Activated gamma-delta T cell treated with anti-CD3 and anti-CD28 coated beads, Interleukin-2, amount 50 U/mL, for 16 hours (primary cell): Measurements from ENCODE around the gene CRABP1.

Source experiments
- DNase-seq: peaks from one replicate; pipeline ENCODE4 v3.0.0-alpha.2; 2020; ENCODE audit warnings: low read depth

Gene CRABP1

DNA sequence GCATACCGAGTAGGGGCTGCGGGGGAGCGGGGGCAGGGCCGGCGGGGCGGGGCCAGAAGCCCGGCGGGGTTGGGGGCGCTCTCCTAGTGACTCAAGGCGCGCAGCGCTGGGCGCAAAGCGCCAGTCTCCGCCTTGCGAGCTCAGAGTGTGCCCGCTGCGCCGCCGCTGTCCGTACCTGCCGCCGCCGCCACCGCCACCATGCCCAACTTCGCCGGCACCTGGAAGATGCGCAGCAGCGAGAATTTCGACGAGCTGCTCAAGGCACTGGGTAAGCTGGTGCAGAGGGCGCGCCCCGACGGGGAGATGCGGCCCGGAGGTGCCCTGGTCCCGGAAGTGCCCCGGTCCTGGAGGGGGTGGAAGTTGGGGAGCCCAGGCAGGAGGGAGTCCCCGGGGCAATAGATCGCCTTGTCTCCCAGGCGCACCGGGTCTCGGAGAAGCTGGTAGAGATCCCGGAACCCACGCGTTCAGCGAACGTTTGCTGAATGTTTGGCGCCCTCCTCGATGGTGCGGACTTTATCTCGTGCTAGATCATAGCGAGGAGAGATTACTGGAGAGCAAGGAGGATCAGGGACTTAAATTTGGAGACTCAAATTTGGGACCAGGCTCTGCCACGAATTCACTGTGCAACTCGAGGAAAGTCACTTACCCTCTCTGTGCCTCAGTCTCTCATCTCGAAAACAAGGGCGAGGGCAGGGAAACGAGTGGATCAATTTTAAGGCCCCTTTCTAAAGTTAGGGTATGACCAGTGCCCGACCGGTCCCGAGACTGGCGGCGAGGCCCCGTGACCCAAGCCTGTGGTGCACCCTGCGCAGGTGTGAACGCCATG, at the start of gene CRABP1:
Gene CRABP1 (plus strand): TSS at position 123 of the 826 bp plus-strand sequence. CDS start 76 bp downstream, at position 199.
- DNase-seq: no peak

DNA sequence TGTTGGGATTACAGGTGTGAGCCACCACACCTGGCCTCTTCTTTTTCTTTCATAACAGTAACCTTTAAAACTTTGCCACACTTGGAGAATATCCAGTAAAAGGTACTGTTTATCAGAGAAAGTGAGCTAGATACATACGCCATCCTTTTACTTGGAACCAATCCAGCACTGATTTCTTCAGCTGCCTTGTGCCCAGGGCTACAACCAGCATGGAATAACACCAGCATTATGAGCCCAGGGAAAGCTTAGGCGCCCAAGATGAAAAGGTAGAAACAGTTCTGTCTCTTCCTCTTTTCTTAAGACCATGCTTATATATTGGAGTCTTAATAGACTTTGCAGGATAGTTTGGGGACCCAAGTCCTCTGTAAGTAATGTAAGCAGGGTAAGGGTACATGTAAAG, 49.1 kb upstream of the CRABP1 start:
- no peak for DNase-seq

DNA sequence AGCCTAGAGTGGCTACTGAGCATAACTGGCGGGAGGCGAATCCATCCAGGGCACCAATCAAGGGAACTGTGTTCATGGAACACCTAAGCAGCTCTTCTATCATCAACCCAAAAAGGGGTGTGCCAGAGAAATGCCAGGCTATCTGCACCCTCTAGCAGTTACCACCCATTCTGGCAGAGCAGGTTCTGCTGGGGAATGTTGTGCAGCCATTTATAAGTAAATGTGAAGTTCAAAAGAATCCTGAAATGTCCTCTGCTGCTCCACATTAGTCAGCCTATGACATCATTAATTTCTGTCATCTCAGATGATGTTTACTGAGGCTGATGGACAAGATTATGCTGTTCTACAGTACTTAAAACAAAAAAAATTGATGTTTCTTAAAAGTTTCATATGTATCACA, 48.5 kb upstream of the CRABP1 start:
- no peak for DNase-seq

DNA sequence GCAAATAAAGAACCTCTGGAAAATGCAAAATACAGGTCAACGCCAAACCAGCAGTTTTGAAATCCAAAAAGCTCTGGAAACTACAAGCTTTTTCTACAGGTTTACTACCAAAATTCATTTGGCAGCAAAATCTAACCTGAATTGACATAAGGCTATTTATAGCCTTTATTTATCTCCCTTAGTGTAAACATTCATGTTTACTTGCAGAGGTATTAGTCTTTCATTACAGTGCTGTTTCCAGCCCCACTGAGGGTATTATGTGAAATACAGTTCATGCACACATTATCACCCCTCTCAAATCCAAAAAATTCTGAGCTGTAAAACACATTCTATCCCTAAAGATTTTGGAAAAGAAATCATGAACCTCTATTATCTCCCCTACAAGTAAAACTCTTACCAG, 47.9 kb upstream of the CRABP1 start:
- no peak for DNase-seq

DNA sequence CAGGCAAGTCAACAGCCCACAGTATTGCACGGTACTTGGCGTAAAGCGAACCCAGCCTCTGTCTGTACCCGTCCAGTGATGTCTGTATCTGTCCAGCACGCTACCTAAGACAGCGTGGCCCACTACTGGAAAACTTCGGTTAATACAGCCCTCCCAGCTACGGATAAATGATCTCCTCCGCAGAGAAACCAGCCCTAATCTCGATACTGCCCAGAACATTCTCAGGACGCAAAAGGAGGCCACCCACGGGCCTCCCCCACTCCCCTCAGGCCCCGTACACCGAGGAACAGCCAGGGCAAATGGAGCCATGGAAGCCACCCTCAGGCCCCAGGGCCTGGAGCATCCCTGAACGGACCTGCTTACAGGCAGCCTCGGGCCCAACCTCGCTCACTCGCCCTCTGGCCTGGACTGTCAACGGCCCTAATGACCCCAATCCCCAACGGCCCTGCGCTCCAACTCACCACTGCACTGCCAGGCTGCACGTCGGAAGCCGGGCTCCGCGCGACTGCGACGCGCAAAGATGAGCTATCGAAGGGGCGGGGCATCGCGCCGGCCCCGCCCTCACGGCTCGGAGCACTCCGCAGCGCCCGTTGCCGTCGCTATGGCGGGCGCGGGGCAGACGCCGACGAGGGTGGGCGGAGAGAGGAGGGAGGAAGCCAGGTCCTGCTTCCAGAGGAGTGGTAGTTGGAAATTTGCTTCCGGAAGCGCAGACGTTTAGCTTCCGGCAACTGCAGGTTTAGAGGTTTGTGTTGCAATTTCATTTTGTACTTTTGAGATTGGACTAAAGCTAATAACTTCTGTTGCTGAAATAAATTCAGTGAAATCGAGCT, 40.8 kb upstream of the CRABP1 start, which contains the start of gene SKIC8:
Gene SKIC8 (minus strand): TSS at position 509 of the 830 bp plus-strand sequence. CDS start 3,923 bp downstream, outside the sequence.
- peak; percentile 81 for DNase-seq

DNA sequence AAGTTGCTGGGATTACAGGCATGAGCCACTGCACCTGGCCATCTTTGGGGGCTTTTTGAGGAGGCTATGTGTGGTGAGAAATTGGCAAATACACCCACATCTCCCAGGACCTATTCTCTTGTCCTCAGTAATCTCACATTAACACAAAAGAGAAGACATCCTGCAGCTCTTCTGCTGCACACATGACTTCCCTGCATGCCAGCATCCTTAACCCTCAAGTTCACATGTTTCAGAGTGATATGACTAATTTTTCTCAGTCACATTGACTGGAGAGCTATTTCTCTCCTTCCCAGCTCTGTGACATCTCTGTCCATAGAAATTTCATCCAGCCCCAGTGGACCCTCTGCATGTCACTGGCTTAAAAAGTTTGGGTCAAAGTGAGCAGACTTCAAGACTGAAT, 38.8 kb upstream of the CRABP1 start:
- no peak for DNase-seq

DNA sequence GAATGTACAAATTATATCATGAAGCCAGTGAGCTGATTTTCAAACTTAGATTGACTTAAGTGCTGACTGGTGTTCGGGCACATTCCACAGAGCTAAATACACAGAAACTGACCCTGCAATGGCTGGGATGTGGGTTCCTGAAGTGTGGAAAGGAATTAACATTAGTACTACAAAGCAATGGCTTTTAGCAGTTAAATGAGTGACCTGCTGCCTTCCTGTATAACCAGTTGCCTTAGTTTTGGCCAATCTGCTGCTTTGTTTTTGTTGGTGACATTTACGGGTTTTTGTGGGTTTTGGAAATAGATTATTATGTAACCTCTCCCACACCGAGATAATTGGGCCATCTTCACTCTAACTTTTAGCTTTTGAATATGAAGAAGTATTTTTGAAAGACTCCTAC, 38.3 kb upstream of the CRABP1 start:
- DNase-seq: no peak

DNA sequence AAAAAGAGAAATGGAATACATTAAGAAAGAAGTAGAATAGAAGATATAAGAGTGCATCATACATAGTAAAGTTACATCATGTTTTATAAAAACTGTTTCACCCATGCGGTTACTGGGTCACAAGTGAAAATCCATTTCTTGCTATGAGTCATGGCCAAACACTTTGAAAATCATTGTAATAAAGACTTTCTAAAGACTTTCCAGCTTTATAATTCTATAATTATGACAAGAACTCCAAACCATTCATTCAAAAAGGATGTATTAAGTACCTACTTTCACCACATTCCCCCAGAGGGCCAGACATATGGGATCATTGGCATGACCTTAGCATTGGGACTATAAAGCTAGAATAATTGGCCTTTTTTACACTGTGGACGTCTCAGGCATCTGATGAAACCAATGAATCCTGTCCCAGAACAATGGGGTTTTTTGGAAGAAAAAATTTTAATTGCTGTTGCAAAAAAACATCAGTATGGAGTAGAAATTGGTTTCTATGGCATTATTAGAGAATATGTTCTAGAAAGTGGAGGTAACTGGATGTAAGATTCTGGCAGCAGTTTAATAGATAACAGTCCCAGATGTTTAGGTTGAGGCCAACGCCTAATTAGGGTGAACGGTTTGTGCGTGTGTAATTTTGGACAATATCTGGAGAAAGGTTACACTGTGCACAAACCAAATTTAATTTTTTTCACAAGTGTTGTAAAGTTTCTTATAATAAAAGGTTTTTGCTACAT, 37.4 kb upstream of the CRABP1 start:
- DNase-seq: no peak

DNA sequence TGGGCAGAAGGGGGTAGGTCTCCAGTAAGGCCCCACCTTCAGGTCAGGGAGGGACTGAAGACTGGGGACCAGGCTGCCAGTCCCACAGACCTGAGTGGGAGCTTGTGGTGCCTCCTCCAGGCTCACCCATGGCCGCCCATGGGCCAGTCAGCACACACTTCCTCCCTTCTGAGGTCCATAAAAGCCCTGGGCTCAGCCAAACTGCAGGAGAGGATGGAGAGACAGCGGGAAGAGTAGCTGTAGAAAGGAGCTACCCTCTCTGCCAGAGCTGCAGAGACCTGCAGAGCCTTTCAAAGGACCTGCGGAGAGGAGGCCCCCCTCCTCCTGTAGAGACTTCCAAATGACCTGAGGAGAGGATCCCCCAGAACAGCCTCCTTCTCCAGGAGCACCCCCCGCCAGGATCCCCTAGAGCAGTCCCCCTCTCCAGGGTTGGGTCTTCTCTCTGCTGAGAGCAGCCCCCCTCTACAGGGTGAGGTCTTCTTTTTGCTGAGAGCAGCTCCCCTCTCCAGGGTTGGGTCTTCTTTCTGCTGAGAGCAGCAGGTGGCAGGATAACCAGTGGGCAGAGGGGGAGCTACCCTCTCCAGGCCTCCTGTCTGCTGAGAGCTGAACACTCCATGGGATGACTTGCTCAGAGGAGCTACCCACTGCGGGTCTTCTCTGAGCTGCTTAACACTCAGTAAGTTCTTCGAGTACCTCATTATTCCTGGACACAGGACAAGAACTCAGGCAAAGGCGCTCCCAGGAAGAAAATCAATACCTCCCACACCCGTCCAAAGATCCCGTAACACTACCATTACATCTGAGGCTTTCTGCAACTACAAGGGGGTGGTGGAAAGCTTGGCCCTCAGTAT, 35.7 kb upstream of the CRABP1 start:
- no peak for DNase-seq

DNA sequence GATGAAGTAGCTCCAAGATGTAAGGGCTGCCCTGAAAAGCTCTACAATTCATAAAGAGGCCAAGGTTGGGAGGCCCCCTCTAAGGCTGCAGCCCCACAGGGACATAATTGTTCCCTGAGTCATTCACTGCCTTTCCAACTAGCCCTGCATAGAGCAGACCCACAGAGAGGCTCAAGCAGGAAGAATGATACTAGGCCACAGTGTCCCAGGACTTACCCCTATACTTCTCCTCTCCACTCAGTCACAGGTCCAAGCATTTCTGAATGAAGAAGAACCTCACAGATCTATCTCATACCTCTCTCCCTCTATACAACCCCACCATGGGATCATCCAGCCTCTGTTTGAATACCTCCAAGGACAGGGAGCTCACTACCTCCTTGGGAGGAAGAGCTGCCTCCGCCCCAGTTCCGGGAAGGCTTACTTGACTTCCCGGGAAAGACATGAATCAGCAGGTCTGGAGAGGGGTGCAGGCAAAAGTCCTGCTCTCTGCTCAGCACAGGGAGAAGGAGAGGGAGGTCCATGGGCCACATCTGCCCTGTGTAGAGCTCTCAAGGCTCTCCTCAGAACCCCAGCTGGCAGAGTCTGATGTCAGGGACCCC, 33.9 kb upstream of the CRABP1 start:
- no peak for DNase-seq

DNA sequence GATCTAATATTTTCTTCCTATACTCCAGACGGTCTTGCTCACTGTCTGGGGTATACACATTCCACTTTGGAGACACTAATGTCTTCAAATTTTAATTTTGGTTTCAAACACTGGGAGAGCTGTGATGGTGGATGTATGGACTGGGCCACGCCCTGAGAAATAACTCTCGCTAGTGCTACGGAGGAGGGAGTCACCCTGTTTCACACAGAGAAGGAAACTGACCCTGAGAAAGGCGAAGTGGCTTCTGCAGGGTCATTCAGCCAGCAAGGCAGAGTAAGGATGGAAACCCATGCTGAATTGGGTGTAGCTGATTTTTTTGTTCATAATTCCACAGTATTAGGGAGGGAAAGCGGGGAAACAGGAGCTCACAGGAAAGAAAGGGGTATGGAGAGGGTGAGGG, 32.2 kb upstream of the CRABP1 start:
- DNase-seq: no peak

DNA sequence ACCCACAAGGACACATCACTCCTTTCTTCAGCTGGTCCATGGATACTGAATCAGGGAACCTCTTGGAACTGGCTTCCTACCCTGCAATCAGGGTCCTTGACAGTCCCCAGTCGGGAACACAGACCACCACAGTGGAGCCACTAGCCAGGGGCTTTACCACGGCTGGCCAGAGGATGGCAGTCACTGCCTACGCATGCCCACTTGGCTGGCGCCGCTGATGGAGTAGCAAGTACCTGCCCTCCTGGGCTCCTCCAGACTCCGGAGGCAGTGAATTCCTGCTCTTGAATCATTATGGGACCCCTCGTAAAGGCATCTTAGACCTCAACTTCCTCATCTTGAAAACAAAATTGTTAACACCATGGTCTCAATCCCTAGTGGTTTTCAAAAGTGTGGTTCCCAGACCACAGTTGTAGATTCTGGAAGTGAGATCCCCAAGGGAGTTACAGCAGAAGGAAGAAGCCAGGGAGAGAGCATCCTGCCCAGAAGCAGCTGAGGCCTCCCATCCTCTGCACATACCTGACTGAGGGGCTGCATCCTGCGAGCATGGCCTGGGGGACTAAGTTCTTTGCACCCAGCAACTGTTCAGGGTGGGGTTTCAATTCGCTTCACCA, 31.6 kb upstream of the CRABP1 start:
- no peak for DNase-seq

DNA sequence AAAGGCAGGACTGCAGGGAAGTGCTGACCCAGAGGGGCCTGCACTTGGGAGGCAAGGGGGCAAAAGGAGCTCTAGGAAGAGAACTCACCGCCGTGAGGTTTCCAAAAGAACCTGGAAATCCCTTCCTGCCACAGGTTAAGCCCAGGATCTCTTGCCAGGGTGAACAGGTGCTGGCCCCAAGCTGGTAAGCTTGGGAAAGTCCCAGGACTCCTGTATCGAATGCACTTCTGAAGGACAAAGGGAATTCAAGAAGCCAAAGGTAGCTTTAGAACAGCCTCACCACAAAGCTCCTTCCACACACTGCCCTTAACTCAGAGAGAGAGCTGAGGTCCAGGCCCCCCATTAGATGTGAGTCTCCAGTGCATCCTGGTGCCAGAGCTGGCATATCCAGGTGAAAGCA, 28.9 kb upstream of the CRABP1 start:
- DNase-seq: no peak

DNA sequence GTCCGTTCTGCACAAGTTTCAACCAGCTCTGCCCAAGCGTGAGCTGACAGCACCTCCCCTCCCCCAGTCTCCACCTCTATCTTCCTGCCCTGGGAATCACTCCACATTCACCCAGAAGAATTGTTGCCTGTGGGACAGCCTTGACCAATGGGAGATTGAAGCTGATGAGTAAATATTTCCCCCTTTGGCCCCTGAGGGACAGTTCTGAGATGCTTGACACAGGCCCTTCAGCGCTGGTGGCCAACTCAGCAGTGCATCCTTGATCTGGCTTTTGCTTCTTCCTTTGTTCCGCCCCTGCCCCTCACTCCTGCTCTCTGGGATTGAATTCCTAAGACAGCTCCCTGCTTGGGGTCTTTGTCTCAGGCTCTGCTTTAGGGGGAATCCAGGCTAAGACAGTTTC, 27.6 kb upstream of the CRABP1 start:
- no peak for DNase-seq

DNA sequence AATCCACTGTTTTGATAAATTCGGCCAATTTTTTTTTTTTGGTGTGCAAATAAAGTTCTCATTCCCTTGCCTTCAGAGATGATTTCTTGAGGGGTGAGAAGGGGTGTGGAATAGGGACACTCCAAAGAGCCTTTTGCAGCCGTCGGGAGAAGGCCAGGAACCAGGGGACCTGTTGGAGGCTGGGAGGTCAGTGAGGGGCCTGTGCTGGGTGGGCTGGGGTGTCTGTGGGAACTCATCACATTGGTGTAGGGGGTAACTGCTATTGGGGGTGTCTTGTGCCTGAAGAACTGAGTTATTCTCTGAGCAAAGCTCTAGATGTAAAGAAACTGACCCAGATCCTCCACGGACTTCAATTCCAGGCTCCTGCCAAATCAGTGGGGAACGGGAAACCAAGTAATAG, 27.2 kb upstream of the CRABP1 start:
- DNase-seq: no peak

DNA sequence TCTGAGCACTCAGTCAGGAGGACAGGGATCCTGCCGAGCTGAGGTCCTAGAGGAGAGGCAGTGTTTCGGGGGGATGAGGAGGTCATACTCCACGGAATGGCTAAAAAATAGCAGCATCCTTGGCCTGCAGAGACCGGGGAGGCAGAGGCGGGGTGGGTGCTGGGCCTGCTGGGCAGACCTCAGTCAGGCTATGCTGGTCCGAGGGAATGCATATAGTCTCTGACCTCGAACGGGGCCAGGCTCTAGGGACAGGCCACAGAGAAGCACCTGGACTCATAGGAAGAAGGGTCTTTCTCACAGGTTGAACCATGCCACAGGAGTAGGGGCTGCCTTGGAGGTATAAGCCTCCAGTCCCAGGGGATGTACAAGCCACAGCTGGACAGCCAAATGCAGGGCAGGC, 26.8 kb upstream of the CRABP1 start:
- DNase-seq: no peak

DNA sequence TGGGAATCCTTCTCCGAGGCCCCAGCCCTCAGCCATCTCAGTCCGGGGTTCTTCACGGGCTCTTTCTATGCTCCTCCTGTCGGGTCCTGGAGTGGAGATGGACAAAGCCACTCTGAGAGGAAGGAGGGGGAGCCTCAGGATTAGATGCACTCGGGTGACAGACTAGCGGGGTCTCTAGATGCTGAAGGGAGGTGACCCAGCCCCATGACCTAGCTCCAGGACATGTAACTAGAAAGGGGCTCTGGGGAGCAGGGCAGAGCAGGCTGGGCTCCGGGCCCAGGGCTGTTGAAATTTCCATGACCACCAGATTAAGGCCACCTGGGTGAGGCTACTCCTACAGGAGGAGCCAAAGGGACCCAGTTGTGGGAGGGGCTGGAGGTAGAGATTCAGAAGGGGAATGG, 26.0 kb upstream of the CRABP1 start:
- no peak for DNase-seq

DNA sequence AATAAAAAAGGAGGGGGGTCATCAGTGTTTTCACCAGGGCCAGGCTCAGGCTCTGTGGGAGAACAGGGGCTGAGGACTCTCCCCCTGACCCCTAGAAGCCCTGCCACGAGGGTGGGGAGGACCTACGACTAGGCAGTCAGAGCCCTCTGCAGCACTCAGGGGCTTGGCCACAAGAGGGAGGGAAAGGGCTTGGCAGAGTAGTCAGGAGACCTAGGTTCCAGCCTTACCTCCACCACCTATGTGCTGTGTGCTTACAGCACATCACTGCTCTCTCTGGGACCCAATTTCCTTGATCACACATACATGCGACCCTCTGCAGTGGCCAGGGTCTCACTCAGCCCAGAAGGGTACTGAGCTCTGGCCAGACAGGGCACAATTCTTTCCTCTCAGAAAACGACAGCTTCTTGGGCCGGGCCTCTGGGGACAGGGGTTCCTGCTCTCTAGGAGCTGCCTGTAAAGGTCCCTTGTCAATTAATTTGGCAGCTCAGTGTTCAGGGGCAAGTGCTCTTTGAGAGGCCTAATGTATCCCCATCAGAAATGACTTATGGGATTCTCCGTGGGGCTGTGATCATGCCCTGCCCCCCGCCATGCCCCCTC, 24.4 kb upstream of the CRABP1 start:
- no peak for DNase-seq

DNA sequence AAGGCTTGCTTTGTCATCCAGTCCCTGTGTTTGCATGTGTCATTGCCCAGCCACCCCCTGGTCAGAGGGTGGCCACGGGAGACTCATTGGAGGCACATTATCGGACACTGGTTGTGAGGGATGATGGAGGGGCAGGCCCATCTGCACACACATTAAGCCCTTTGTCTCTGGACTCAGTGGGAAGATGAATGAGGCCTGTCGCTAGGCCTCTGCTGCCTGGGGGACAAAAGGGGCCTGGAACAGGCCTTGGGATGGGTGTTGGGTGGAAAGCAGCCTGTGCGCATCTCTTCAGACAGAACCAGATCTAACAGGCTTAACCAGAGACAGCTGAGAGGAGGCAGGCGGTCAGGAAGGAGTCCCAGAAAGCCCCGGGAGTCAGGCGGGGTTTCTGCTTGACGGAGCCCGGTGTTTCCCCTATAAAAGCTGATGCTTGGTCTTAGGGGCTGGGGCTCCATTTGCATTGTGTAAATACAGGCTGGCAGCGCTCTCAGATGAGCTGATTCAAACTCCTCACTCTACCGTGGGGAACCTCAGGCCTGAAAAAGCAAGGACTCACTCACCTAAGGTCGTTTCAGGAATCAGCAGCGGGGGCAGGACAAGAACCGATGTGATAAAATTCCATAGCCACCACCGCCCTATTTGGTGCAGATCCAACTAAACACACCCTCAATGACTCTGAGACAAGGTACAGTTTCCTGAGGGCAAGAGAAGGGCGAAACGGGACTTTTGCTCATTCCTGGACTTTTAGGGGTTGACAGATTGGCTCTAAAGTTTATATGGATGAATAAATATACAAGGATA, 23.7 kb upstream of the CRABP1 start:
- no peak for DNase-seq
